Endodermal cell (in vitro differentiated cells): Measurements from ENCODE around the gene DNAJC3. TPM values are rescaled to one million over a fixed set of nuclear protein-coding genes. Genes with fewer than 3 reads are reported as not detected.

Experiments used
- DNase-seq: peaks from one replicate; pipeline ENCODE4 v3.0.0-alpha.2; 2017
- H3K27ac ChIP-seq: 2 replicates; pipeline ENCODE4 v1.5.1; 2013; ENCODE audit warnings: mild to moderate bottlenecking, low read depth, low read length, moderate library complexity
- H3K27me3 ChIP-seq: 2 replicates; pipeline ENCODE4 v1.6.1; 2013; ENCODE audit warnings: mild to moderate bottlenecking, low read length, moderate library complexity; ENCODE audit not compliant: insufficient read depth, control insufficient read depth, poor library complexity, severe bottlenecking
- H3K36me3 ChIP-seq: 2 replicates; pipeline ENCODE4 v1.7.0; 2013; ENCODE audit warnings: mild to moderate bottlenecking, low read length, moderate library complexity; ENCODE audit not compliant: control insufficient read depth, insufficient read depth
- H3K4me1 ChIP-seq: one replicate; pipeline ENCODE4 v1.7.0; 2013; ENCODE audit warnings: low read length; ENCODE audit not compliant: control insufficient read depth, insufficient read depth
- H3K4me3 ChIP-seq: 2 replicates; pipeline ENCODE4 v1.5.1; 2013; ENCODE audit warnings: mild to moderate bottlenecking, low read length, moderate library complexity
- H3K9ac ChIP-seq: 2 replicates; pipeline ENCODE4 v1.6.1; 2013; ENCODE audit warnings: mild to moderate bottlenecking, low read length, moderate library complexity; ENCODE audit not compliant: poor library complexity, severe bottlenecking; ENCODE audit errors: extremely low read depth
- H3K9me3 ChIP-seq: 2 replicates; pipeline ENCODE4 v1.6.1; 2013; ENCODE audit warnings: mild to moderate bottlenecking, low read length, moderate library complexity; ENCODE audit not compliant: control insufficient read depth
- H3K27ac Mint-ChIP-seq: 2 replicates; pipeline ENCODE4 v1.8.0; 2020; ENCODE audit warnings: mixed read lengths
- H3K27me3 Mint-ChIP-seq: 2 replicates; pipeline ENCODE4 v1.8.0; 2021; ENCODE audit warnings: mild to moderate bottlenecking, mixed read lengths; ENCODE audit not compliant: insufficient read depth
- H3K36me3 Mint-ChIP-seq: 2 replicates; pipeline ENCODE4 v1.8.0; 2020; ENCODE audit warnings: low read depth, mixed read lengths
- H3K4me1 Mint-ChIP-seq: 2 replicates; pipeline ENCODE4 v1.8.0; 2020; ENCODE audit warnings: mixed read lengths
- H3K4me3 Mint-ChIP-seq: 2 replicates; pipeline ENCODE4 v1.8.0; 2020; ENCODE audit warnings: mild to moderate bottlenecking, moderate library complexity, mixed read lengths
- H3K9me3 Mint-ChIP-seq: 2 replicates; pipeline ENCODE4 v1.8.0; 2020; ENCODE audit warnings: mild to moderate bottlenecking, mixed read lengths
- CTCF ChIP-seq: fragments of 200-600 bp; sonication (generic); conservative IDR thresholded peaks from 2 replicates; pipeline ENCODE4 v1.5.0; 2021; ENCODE audit warnings: antibody characterized with exemption, mild to moderate bottlenecking
- WGBS, 2 experiments: methylation state at CpG; one replicate each; pipeline versions ENCODE4 v1.1.5 to v1.1.7; 2013; ENCODE audit warnings: missing lambda C conversion rate in 2 of 2, mixed read lengths in 1 of 2; ENCODE audit not compliant: insufficient coverage in 1 of 2, insufficient read length in 1 of 2; 5-methylcytosine and 5-hydroxymethylcytosine counted together
- total RNA-seq, 2 donors: library from RNA; stranded (reverse); fragmentation: NEBNext Ultra II Directional in 1 of 2; extraction: Animal tissue kit (Norgen Biotek cat#: 25700) in 1 of 2; gene quantifications; 2 replicates in 1 of 2; 3 replicates in 1 of 2; pipeline ENCODE4 v1.2.1, GENCODE V29; 2021

The DNAJC3 gene
- total RNA-seq, 2 donors from 2014 or later: 20.6 to 31.5 TPM

GRCh38 chr13:95813139-95813538 is 136.2 kb downstream of the DNAJC3 start:
- peaks cover 22% of the 10 kb centered on the region for H3K9me3 Mint-ChIP-seq
- DNase-seq: no peak
- peaks cover 18% of the 10 kb centered on the region for H3K9me3 ChIP-seq
- no peaks in the 10 kb centered on the region for H3K27me3 ChIP-seq
- H3K27ac ChIP-seq: no peak overlapping the region
- H3K4me1 ChIP-seq: no peaks in the 10 kb centered on the region
- H3K4me3 Mint-ChIP-seq: no peak overlapping the region
- no peak overlapping the region for H3K9ac ChIP-seq
- H3K4me3 ChIP-seq: no peak overlapping the region
- H3K27ac Mint-ChIP-seq: no peak overlapping the region
- H3K36me3 Mint-ChIP-seq: peaks cover 31% of the 10 kb centered on the region
- H3K36me3 ChIP-seq: no peaks in the 10 kb centered on the region
- no peaks in the 10 kb centered on the region for H3K27me3 Mint-ChIP-seq
- peaks cover 4% of the 10 kb centered on the region for H3K4me1 Mint-ChIP-seq
- no peak for TF ChIP-seq CTCF
- 86 to 89% methylated on average over 3 of the region's 3 CpGs for WGBS, 2 experiments

- TF ChIP-seq CTCF: no peak
- no peaks in the 10 kb centered on the region for H3K4me1 Mint-ChIP-seq
- WGBS, 2 experiments: 83% methylated on average over 1 of the region's 1 CpG; no CpG with 5 or more reads in 1 of the 2 experiments
- H3K4me3 ChIP-seq: no peak overlapping the region
- no peaks in the 10 kb centered on the region for H3K4me1 ChIP-seq
- no peak for DNase-seq
- no peaks in the 10 kb centered on the region for H3K27me3 ChIP-seq
- no peaks in the 10 kb centered on the region for H3K36me3 ChIP-seq
- no peaks in the 10 kb centered on the region for H3K27me3 Mint-ChIP-seq
- H3K4me3 Mint-ChIP-seq: no peak overlapping the region
- H3K27ac ChIP-seq: no peak overlapping the region
- H3K27ac Mint-ChIP-seq: no peak overlapping the region
- no peak overlapping the region for H3K9ac ChIP-seq
- peaks cover 22% of the 10 kb centered on the region for H3K9me3 Mint-ChIP-seq
- peaks cover 31% of the 10 kb centered on the region for H3K36me3 Mint-ChIP-seq
- peaks cover 18% of the 10 kb centered on the region for H3K9me3 ChIP-seq
Observed at GRCh38 chr13:95814495-95814894, 137.6 kb downstream of the DNAJC3 start.

- no peak for TF ChIP-seq CTCF
- 83 to 88% methylated on average over 1 to 5 of the region's 5 CpGs for WGBS, 2 experiments
- Histone ChIP-seq H3K27me3 (no peaks in the 10 kb centered on the region), H3K4me3 (no peak overlapping the region), H3K36me3 (no peaks in the 10 kb centered on the region), H3K4me1 (no peaks in the 10 kb centered on the region), H3K9ac (no peak overlapping the region), H3K27ac (no peak overlapping the region), H3K9me3 (no peaks in the 10 kb centered on the region)
- H3K4me3 Mint-ChIP-seq: no peak overlapping the region
- DNase-seq: no peak
- no peaks in the 10 kb centered on the region for H3K27me3 Mint-ChIP-seq
- no peak overlapping the region for H3K27ac Mint-ChIP-seq
- peaks cover 18% of the 10 kb centered on the region for H3K36me3 Mint-ChIP-seq
- no peaks in the 10 kb centered on the region for H3K4me1 Mint-ChIP-seq
- H3K9me3 Mint-ChIP-seq: peaks cover 2% of the 10 kb centered on the region
Observed at GRCh38 chr13:95822303-95822702, 145.4 kb downstream of the DNAJC3 start.
